Hepatocyte (in vitro differentiated cells): Measurements from ENCODE around the gene DCAF4. TPM values are rescaled to one million over a fixed set of nuclear protein-coding genes. Genes with fewer than 3 reads are reported as not detected.
"Not testable (repeated sequence)": the region's sequence is repeated elsewhere in the genome, so short reads cannot be mapped to it uniquely, and the experiment has no call there.

Experiments used
- DNase-seq: peaks from one replicate; pipeline ENCODE4 v3.0.0-alpha.2; 2016; ENCODE audit warnings: low spot score
- H2AFZ ChIP-seq: fragments of 200-600 bp; sonication (generic); 2 replicates; pipeline ENCODE4 v1.6.0; 2016; ENCODE audit warnings: antibody characterized with exemption, mild to moderate bottlenecking
- H3K27ac ChIP-seq: fragments of 200-600 bp; sonication (generic); 2 replicates; pipeline ENCODE4 v1.5.1; 2016; ENCODE audit warnings: mild to moderate bottlenecking
- H3K27me3 ChIP-seq: fragments of 200-600 bp; sonication (generic); 2 replicates; pipeline ENCODE4 v1.6.1; 2016
- H3K36me3 ChIP-seq: fragments of 200-600 bp; sonication (generic); replicated peaks from 2 replicates; pipeline ENCODE4 v1.5.1; 2016; ENCODE audit warnings: low read depth; ENCODE audit not compliant: insufficient read depth
- H3K4me1 ChIP-seq: fragments of 200-600 bp; sonication (generic); 2 replicates; pipeline ENCODE4 v1.5.1; 2016; ENCODE audit warnings: mild to moderate bottlenecking, moderate library complexity; ENCODE audit not compliant: insufficient read depth
- H3K4me2 ChIP-seq: fragments of 200-600 bp; sonication (generic); 2 replicates; pipeline ENCODE4 v1.6.0; 2016
- H3K4me3 ChIP-seq: fragments of 200-600 bp; sonication (generic); 2 replicates; pipeline ENCODE4 v1.5.1; 2016; ENCODE audit warnings: mild to moderate bottlenecking
- H3K79me2 ChIP-seq: fragments of 200-600 bp; sonication (generic); 2 replicates; pipeline ENCODE4 v1.6.0; 2017; ENCODE audit warnings: mild to moderate bottlenecking
- H3K9me2 ChIP-seq: fragments of 200-600 bp; sonication (generic); replicated peaks from 2 replicates; pipeline ENCODE4 v1.6.0; 2017; ENCODE audit warnings: mild to moderate bottlenecking; ENCODE audit not compliant: insufficient read depth
- H3K9me3 ChIP-seq: fragments of 200-600 bp; sonication (generic); 2 replicates; pipeline ENCODE4 v1.5.1; 2016; ENCODE audit warnings: low read depth, mild to moderate bottlenecking
- H4K20me1 ChIP-seq: fragments of 200-600 bp; sonication (generic); 2 replicates; pipeline ENCODE4 v1.6.0; 2016; ENCODE audit warnings: mild to moderate bottlenecking; ENCODE audit not compliant: insufficient read depth, poor library complexity, severe bottlenecking
- CTCF ChIP-seq: fragments of 200-600 bp; sonication (generic); IDR thresholded peaks from 2 replicates; pipeline ENCODE4 v1.5.1; 2016; ENCODE audit warnings: antibody characterized with exemption, mild to moderate bottlenecking; ENCODE audit not compliant: poor library complexity
- EZH2 ChIP-seq: fragments of 200-600 bp; sonication (generic); IDR thresholded peaks from 2 replicates; pipeline ENCODE4 v1.6.1; 2016; ENCODE audit warnings: antibody characterized with exemption, mild to moderate bottlenecking, borderline replicate concordance
- EZH2phosphoT487 ChIP-seq: fragments of 200-600 bp; sonication (generic); IDR thresholded peaks from one replicate; pipeline ENCODE4 v1.6.1; 2018; ENCODE audit warnings: antibody characterized with exemption, mild to moderate bottlenecking, low read depth, moderate library complexity; ENCODE audit not compliant: unreplicated experiment, severe bottlenecking
- WGBS: methylation state at CpG from one replicate; pipeline ENCODE4 v1.1.6; 2016; ENCODE audit warnings: low lambda C conversion rate; ENCODE audit errors: missing lambda C conversion rate; 5-methylcytosine and 5-hydroxymethylcytosine counted together
- polyA plus RNA-seq: library from polyadenylated mRNA; unstranded; fragments of >200 nt; fragmentation: Nextera tagmentation; extraction: Ambion mirVana; gene quantifications from 2 replicates; pipeline ENCODE4 v1.2.1, GENCODE V29; 2016
- total RNA-seq: library from RNA; depleted of rRNA; stranded (reverse); fragments of >200 nt; gene quantifications from 2 replicates; pipeline ENCODE4 v1.2.3, GENCODE V29; 2014

DCAF4 gene
- total and polyA plus RNA-seq, 2 experiments from 2014 or later = 8.5 to 21.6 TPM

GRCh38 chr14:72957213-72957612 lies 30.9 kb downstream of the DCAF4 start:
- H3K79me2 ChIP-seq = no peaks in the 10 kb centered on the region
- no peaks in the 10 kb centered on the region for H3K9me2 ChIP-seq
- no peaks in the 10 kb centered on the region for H3K4me1 ChIP-seq
- H2AFZ ChIP-seq = no peak overlapping the region
- no peaks in the 10 kb centered on the region for H3K27me3 ChIP-seq
- no peaks in the 10 kb centered on the region for H3K36me3 ChIP-seq
- H4K20me1 ChIP-seq = no peaks in the 10 kb centered on the region
- H3K4me2 ChIP-seq = no peak overlapping the region
- no peaks in the 10 kb centered on the region for H3K9me3 ChIP-seq
- H3K27ac ChIP-seq = no peak overlapping the region
- H3K4me3 ChIP-seq = no peak overlapping the region
- 92% methylated on average over 3 of the region's 3 CpGs for WGBS
- DNase-seq = no peak
- TF ChIP-seq EZH2phosphoT487 (no peak), EZH2 (no peak), CTCF (no peak)

- Histone ChIP-seq H3K4me2 (no peak overlapping the region), H3K9me3 (no peaks in the 10 kb centered on the region), H3K9me2 (no peaks in the 10 kb centered on the region), H3K4me3 (no peak overlapping the region), H3K27me3 (no peaks in the 10 kb centered on the region), H2AFZ (no peak overlapping the region), H4K20me1 (no peaks in the 10 kb centered on the region), H3K79me2 (no peaks in the 10 kb centered on the region), H3K27ac (no peak overlapping the region), H3K36me3 (no peaks in the 10 kb centered on the region), H3K4me1 (no peaks in the 10 kb centered on the region)
- no peak for DNase-seq
- no peak for TF ChIP-seq EZH2
- TF ChIP-seq CTCF = no peak
- TF ChIP-seq EZH2phosphoT487 = no peak
- WGBS = 97% methylated on average over 15 of the region's 15 CpGs
Measured at GRCh38 chr14:72958548-72958947, 32.3 kb downstream of the DCAF4 start.

GRCh38 chr14:72961016-72961415 lies 34.8 kb downstream of the DCAF4 start:
- H2AFZ ChIP-seq, H3K4me1 ChIP-seq, H3K79me2 ChIP-seq, H3K9me3 ChIP-seq, H3K36me3 ChIP-seq, H3K9me2 ChIP-seq, H4K20me1 ChIP-seq, DNase-seq, H3K27me3 ChIP-seq, H3K4me3 ChIP-seq, H3K27ac ChIP-seq, H3K4me2 ChIP-seq: not testable (repeated sequence)
- 95% methylated on average over 4 of the region's 4 CpGs for WGBS

- Histone ChIP-seq H3K9me2 (no peaks in the 10 kb centered on the region), H3K27ac (no peak overlapping the region), H2AFZ (no peak overlapping the region), H3K9me3 (no peaks in the 10 kb centered on the region), H4K20me1 (no peaks in the 10 kb centered on the region), H3K27me3 (no peaks in the 10 kb centered on the region), H3K4me3 (no peak overlapping the region), H3K79me2 (no peaks in the 10 kb centered on the region), H3K4me1 (no peaks in the 10 kb centered on the region), H3K4me2 (no peak overlapping the region), H3K36me3 (no peaks in the 10 kb centered on the region)
- WGBS = 82% methylated on average over 10 of the region's 10 CpGs
- no peak for DNase-seq
- TF ChIP-seq CTCF (no peak), EZH2 (no peak), EZH2phosphoT487 (no peak)
Measured at GRCh38 chr14:72961579-72962335, 35.5 kb downstream of the DCAF4 start.

- 74% methylated on average over 10 of the region's 10 CpGs for WGBS
- H3K4me3 ChIP-seq, H3K4me1 ChIP-seq, H2AFZ ChIP-seq, H3K79me2 ChIP-seq, H3K36me3 ChIP-seq, H3K9me2 ChIP-seq, H3K4me2 ChIP-seq, H3K27me3 ChIP-seq, H3K27ac ChIP-seq, H4K20me1 ChIP-seq, H3K9me3 ChIP-seq: not testable (repeated sequence)
- DNase-seq = peak; percentile 49
Measured at GRCh38 chr14:72962336-72962754, 36.1 kb downstream of the DCAF4 start.
